ENCODE data around the gene MRM2.
A peak's percentile ranks its signal among the peaks of the same experiment; 100 is the strongest.

The MRM2 gene

DNA sequence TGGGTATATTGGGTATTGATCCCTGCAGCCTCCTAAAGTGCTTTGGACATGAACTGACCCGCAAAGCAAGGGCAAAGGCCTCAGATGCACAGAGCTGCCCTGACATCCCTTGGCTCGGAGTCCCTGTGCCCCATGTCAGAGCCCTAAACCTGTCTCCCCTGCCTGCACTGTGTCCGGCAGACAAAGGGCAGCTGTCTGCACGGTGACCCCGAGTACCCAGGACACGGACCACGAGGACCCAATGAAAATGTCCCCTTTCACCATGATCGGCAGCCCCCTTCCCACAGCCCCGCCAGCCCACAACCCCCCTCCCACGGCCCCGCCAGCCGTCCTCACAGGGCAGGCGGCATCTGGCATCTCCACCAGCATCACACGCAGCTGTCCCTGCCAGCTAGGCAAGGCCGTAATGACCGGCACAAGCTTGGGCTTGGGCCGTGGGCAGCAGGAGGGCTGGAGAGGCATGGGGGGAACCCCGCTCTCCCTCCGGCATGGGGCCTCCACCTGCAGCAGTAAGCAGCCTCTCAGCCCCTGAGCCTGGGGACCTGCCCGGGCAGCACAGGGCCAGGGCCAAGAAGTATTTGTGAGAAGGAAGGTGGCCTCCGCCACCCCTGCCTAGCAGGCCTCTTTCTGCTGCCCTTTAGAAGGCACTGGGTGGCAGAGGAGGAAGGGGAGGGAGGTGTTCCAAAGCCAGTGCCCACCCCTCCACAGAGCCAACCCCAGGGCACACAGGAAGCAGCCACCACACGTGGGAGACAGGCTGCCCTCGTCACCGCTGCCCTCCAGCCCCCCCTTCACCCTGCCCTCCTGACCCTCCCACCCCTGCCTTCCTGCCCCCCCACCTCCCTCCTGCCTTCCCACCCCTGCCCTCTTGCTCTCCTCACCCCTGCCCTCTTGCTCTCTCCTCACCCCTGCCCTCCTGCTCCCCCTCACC, 10.1 kb upstream of the MRM2 start:
- TF ChIP-seq, protein P1, sequence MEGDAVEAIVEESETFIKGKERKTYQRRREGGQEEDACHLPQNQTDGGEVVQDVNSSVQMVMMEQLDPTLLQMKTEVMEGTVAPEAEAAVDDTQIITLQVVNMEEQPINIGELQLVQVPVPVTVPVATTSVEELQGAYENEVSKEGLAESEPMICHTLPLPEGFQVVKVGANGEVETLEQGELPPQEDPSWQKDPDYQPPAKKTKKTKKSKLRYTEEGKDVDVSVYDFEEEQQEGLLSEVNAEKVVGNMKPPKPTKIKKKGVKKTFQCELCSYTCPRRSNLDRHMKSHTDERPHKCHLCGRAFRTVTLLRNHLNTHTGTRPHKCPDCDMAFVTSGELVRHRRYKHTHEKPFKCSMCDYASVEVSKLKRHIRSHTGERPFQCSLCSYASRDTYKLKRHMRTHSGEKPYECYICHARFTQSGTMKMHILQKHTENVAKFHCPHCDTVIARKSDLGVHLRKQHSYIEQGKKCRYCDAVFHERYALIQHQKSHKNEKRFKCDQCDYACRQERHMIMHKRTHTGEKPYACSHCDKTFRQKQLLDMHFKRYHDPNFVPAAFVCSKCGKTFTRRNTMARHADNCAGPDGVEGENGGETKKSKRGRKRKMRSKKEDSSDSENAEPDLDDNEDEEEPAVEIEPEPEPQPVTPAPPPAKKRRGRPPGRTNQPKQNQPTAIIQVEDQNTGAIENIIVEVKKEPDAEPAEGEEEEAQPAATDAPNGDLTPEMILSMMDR (conservative IDR thresholded peaks at IDR 0.05; ENCODE audit: low read depth) = no peak
- CTCF ChIA-PET = no interaction called here
- POLR2A ChIA-PET (ENCODE audit: low non-redundant PET) = no interaction called here
- H3K27ac ChIP-seq = peak overlapping the region; percentile 57
- no peak for DNase-seq (ENCODE audit: low spot score)

DNA sequence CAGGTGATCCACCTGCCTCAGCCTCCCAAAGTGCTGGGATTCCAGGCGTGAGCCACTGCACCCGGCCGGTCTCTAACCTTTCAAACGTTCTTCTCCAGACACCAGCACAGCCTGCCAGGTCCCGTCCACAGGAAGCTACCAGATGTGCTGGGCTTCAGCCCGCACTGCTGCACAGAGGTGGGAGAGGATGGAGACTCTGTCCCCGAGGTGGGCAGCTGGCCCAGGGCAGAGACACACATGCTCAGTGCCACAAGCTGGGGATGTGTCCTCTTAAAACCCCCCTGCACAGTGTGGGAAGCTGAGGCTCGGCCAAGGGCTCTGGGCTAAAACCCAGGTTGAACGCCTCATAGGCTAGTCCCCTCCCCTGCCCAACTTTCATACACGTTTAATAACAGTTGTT, 9.4 kb upstream of the MRM2 start:
- ChIA-PET CTCF (interaction anchor here (0.8 kb wide), 1 partner anchor 97 kb away, joined by 3 read pairs; no protein-coding TSS in a partner anchor), POLR2A (ENCODE audit: low non-redundant PET) (no interaction called here)
- TF ChIP-seq, protein P1 (conservative IDR thresholded peaks at IDR 0.05; ENCODE audit: low read depth) = no peak
- DNase-seq (ENCODE audit: low spot score) = no peak
- H3K27ac ChIP-seq = peak overlapping the region; percentile 57

DNA sequence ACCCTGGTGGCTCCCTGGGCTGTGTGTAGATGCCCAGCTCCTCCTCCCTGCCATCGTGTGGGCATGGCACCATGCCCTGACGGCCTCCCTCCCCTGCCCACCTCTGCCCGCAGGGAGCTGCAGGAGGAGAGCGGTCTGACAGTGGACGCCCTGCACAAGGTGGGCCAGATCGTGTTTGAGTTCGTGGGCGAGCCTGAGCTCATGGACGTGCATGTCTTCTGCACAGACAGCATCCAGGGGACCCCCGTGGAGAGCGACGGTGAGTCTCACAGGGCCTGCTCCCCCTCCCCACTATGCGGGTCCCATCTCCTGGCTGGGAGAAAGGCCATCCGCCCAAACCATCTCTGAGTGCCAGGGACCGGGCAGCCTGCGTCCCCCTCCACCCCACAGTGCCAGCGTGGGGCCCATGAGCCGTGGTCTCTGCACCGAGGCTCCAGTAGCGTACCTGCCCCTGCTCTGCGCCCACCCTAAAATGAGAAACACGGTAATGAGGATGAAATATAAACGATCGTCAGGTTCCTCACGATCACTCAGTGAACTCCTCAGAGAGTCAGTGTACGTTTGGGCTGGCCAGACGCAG, 7.8 kb upstream of the MRM2 start:
- H3K27ac ChIP-seq = peak overlapping the region; percentile 76
- TF ChIP-seq, protein P1 (conservative IDR thresholded peaks at IDR 0.05; ENCODE audit: low read depth) = no peak
- ChIA-PET CTCF (interaction anchor here (0.6 to 1.1 kb wide), 3 partner anchors 14 to 365 kb away, joined by 3 to 10 read pairs (median 4); no protein-coding TSS in a partner anchor), POLR2A (ENCODE audit: low non-redundant PET) (no interaction called here)
- no peak for DNase-seq (ENCODE audit: low spot score)

DNA sequence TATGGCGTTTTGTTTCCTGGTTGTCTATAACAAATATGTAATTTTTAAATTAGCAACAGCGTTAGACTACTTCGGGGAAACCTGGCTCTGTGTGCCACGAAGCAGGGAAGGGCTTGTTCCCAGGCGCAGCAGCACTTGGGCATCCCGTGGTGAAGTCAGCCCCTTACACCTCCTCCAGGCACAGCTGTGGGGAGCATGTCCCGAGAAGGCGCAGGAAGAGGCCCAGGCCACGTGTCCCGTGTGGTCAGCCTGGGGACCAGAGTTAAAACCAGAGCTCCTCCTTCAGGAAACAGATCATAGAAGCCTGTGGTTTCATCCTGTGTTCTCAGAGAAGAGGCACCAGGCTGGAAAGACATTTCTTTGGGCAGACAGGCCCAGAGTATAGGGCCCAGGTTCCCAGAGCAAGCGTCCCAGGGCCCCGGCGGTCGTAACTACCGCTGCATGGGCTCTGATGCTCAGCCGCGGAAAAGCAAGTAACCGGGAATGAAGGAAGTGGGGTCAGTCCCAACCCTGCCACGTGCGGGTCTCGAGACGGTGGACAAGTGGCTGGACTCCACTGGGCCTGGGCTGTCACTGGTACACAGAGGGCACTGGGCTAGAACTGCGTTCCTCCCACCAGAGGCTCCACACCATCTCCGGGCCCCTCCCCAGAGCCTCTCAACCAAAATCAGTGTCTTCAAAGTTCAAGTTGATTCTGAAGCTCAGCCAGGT, 7.1 kb upstream of the MRM2 start:
- TF ChIP-seq, protein P1 (conservative IDR thresholded peaks at IDR 0.05; ENCODE audit: low read depth) = no peak
- DNase-seq (ENCODE audit: low spot score) = peak; percentile 74
- CTCF ChIA-PET = interaction anchor here (0.6 to 1.1 kb wide), 2 partner anchors 98 to 364 kb away, joined by 3 to 10 read pairs; no protein-coding TSS in a partner anchor
- POLR2A ChIA-PET (ENCODE audit: low non-redundant PET) = no interaction called here
- peak overlapping the region; percentile 76 for H3K27ac ChIP-seq

DNA sequence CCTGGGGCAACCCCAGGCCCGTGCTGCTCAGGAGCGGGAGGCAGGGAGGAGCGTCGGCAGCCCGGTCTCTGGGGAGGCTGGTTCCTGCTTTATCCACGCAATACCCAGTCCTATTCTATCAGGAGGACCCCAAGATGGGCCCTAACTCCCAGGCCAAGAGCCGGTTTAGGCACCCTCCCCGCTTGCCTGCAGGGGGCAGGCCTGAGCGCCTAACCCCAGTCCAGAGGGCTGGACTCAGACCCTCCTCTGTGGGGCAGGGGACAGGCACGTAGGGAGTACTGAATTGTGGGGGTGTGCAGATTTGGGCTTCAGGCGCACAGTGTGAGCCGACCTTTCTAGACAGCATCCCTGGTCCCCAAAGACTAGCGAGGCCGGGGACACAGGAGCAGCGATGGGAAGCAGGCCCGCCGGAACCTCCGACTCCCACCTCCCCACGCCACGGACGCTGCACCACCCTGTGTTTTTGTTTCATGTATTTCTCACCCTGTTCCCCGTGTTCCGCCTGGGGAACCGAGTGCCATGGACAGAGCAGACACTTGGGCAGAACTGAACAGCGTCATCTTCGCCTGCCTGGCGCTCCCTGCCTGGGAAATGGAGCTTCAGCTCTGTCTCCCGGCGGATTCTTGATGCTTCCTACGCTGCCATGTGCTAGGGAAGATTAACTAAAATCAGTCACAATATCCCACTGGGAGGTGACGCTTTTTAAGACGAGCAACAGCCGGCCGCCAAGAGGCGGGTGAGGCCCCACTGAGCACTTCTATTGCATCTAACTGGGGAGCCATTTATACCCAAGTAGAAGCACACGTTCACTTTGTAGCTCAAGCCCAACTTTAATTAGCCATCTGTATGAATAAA, 5.4 kb upstream of the MRM2 start:
- ChIA-PET CTCF (interaction anchor here (0.7 kb wide), 1 partner anchor 440 kb away, joined by 4 read pairs; no protein-coding TSS in a partner anchor), POLR2A (ENCODE audit: low non-redundant PET) (no interaction called here)
- TF ChIP-seq, protein P1 (conservative IDR thresholded peaks at IDR 0.05; ENCODE audit: low read depth) = peak; percentile 65
- H3K27ac ChIP-seq = peak overlapping the region; percentile 76
- no peak for DNase-seq (ENCODE audit: low spot score)

All from RWPE1 (cell line).